ENCODE data around the gene KREMEN1. TPM values are rescaled to one million over a fixed set of nuclear protein-coding genes. Genes with fewer than 3 reads are reported as not detected.

Gene KREMEN1
- total RNA-seq, 1 experiment from 2014 or later = 31.9 TPM

- H3K9me2 ChIP-seq (ENCODE audit: insufficient read depth) = no peaks in the 10 kb centered on the region
- H3K79me2 ChIP-seq (ENCODE audit: insufficient read depth, low read length) = no peaks in the 10 kb centered on the region
- no peak overlapping the region for H3K4me3 ChIP-seq (replicated peaks in 1 of 2; ENCODE audit: low read depth in 1 of 2, low read length in 2 of 2)
- no peak for ATAC-seq
- DNase-seq (ENCODE audit: low read depth, low spot score) = no peak
- no peaks in the 10 kb centered on the region for H3K9me3 ChIP-seq (ENCODE audit: control insufficient read depth in 1 of 2, insufficient read depth in 1 of 2, low read depth in 1 of 2, low read length in 2 of 2)
- no peak overlapping the region for H3K27ac ChIP-seq (ENCODE audit: low read depth, low read length)
- ChIA-PET POLR2A (interaction anchor here (0.5 kb wide), 1 partner anchor 319 kb away, joined by 3 read pairs; no protein-coding TSS in a partner anchor), RAD21 (ENCODE audit: low non-redundant PET in 1 of 2, low total read pairs in 2 of 2, uncharacterized antibody in 2 of 2, unreplicated experiment in 2 of 2) (interaction anchor here (1.2 to 2.6 kb wide), 2 partner anchors 42 kb away, joined by 3 to 7 read pairs; no protein-coding TSS in a partner anchor), CTCF (interaction anchor here (0.6 to 1.2 kb wide), 3 partner anchors 11 to 42 kb away, joined by 3 to 4 read pairs (median 4); no protein-coding TSS in a partner anchor)
- BruUV-seq (replicated peaks) = no TSS peak
- H3K36me3 ChIP-seq (ENCODE audit: control insufficient read depth in 1 of 2, insufficient read depth in 2 of 2, low read length in 2 of 2) = no peaks in the 10 kb centered on the region
- H3K9ac ChIP-seq (ENCODE audit: low read length) = no peak overlapping the region
- intact Hi-C loops (cut with micrococcal nuclease) = no loop called here
- H2AFZ ChIP-seq (ENCODE audit: low read depth, low read length, poor library complexity, severe bottlenecking) = no peak overlapping the region
- TF ChIP-seq REST (IDR thresholded peaks at IDR 0.05; ENCODE audit: low read depth) (no peak), YY1 (IDR thresholded peaks at IDR 0.05; ENCODE audit: extremely low read depth, insufficient replicate concordance, low read depth, low read length) (no peak), EZH2phosphoT487 (IDR thresholded peaks at IDR 0.05; ENCODE audit: borderline replicate concordance) (no peak), EZH2 (IDR thresholded peaks at IDR 0.05) (no peak), ZFX (IDR thresholded peaks at IDR 0.05) (no peak), RAD21 (IDR thresholded peaks at IDR 0.05; ENCODE audit: low read depth) (no peak), SIN3A (IDR thresholded peaks at IDR 0.05; ENCODE audit: low read depth) (no peak), CBX3 (IDR thresholded peaks at IDR 0.05; ENCODE audit: low read depth) (no peak), CEBPB (IDR thresholded peaks at IDR 0.05; ENCODE audit: low read depth) (no peak)
- TF ChIP-seq, protein P1, sequence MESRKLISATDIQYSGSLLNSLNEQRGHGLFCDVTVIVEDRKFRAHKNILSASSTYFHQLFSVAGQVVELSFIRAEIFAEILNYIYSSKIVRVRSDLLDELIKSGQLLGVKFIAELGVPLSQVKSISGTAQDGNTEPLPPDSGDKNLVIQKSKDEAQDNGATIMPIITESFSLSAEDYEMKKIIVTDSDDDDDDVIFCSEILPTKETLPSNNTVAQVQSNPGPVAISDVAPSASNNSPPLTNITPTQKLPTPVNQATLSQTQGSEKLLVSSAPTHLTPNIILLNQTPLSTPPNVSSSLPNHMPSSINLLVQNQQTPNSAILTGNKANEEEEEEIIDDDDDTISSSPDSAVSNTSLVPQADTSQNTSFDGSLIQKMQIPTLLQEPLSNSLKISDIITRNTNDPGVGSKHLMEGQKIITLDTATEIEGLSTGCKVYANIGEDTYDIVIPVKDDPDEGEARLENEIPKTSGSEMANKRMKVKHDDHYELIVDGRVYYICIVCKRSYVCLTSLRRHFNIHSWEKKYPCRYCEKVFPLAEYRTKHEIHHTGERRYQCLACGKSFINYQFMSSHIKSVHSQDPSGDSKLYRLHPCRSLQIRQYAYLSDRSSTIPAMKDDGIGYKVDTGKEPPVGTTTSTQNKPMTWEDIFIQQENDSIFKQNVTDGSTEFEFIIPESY (IDR thresholded peaks at IDR 0.05; ENCODE audit: extremely low read depth, insufficient replicate concordance, low read length) = no peak
- no peaks in the 10 kb centered on the region for H4K20me1 ChIP-seq (ENCODE audit: insufficient read depth)
- H3K4me2 ChIP-seq (ENCODE audit: low read length) = no peak overlapping the region
- peaks cover 9 to 27% of the 10 kb centered on the region in 2 experiments; a peak in 3 of 4 replicates for H3K4me1 ChIP-seq (ENCODE audit: control insufficient read depth in 1 of 2, insufficient read depth in 2 of 2, low read length in 2 of 2)
- no peaks in the 10 kb centered on the region for H3K27me3 ChIP-seq (ENCODE audit: insufficient read depth, low read length)
Measured at GRCh38 chr22:29203488-29204454, 130.9 kb downstream of the KREMEN1 start.
